GM19025 (cell line): ENCODE results near the gene CCDC88A.
"Not testable (repeated sequence)": the region's sequence is repeated elsewhere in the genome, so short reads cannot be mapped to it uniquely, and the experiment has no call there.

ENCODE experiments used
- ATAC-seq: cut with Tn5 transposase; IDR thresholded peaks from one replicate; pipeline ENCODE4 v1.9.1; 2021; ENCODE audit warnings: mild to moderate bottlenecking, low read depth, moderate library complexity; ENCODE audit not compliant: unreplicated experiment

Gene CCDC88A, protein sequence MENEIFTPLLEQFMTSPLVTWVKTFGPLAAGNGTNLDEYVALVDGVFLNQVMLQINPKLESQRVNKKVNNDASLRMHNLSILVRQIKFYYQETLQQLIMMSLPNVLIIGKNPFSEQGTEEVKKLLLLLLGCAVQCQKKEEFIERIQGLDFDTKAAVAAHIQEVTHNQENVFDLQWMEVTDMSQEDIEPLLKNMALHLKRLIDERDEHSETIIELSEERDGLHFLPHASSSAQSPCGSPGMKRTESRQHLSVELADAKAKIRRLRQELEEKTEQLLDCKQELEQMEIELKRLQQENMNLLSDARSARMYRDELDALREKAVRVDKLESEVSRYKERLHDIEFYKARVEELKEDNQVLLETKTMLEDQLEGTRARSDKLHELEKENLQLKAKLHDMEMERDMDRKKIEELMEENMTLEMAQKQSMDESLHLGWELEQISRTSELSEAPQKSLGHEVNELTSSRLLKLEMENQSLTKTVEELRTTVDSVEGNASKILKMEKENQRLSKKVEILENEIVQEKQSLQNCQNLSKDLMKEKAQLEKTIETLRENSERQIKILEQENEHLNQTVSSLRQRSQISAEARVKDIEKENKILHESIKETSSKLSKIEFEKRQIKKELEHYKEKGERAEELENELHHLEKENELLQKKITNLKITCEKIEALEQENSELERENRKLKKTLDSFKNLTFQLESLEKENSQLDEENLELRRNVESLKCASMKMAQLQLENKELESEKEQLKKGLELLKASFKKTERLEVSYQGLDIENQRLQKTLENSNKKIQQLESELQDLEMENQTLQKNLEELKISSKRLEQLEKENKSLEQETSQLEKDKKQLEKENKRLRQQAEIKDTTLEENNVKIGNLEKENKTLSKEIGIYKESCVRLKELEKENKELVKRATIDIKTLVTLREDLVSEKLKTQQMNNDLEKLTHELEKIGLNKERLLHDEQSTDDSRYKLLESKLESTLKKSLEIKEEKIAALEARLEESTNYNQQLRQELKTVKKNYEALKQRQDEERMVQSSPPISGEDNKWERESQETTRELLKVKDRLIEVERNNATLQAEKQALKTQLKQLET (N-terminal part only)

DNA sequence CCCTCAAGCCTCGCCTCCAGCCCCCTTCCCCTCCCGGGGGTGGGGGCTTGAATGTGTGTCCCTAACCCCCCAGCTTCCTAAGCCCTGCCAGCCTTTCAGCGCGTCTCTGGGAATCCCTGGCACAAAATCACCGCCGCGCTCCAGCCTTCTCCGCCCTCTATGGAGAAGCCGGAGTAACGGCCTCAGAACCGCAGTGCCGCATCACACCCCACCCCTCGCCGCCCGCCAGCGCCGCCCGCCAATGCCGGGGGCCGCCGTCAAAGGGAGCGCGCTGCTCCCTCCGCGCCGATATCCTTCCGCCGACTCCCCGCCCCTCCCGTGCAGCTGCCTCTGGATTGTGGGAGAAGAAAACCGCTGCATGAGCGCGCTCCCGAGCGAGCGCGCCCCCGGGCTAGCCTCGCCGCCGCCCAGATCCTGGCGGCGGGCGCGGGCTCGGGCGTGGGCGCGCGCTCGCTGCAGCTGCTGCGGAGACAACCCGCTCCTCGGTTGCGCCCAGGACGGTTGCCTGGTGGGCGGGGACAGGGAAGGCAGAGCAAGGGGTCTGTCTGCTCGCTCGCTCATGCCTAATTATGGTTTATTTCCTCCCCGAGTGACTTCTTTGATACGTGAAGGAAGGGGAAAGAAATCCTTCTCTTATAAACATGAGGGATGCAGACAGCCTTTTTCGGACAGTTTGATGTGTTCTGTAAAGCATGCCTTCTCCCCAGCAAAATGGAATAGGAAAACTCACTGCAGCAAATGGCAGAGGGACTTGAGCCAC, at the start of gene CCDC88A:
TSS of gene CCDC88A (minus strand) at position 178 of the 760 bp plus-strand sequence. CDS start 777 bp downstream, outside the sequence.
- ATAC-seq, result peak; percentile 78

- no peak for ATAC-seq
Observed at GRCh38 chr2:55461679-55462078, 42.0 kb upstream of the CCDC88A start.

DNA sequence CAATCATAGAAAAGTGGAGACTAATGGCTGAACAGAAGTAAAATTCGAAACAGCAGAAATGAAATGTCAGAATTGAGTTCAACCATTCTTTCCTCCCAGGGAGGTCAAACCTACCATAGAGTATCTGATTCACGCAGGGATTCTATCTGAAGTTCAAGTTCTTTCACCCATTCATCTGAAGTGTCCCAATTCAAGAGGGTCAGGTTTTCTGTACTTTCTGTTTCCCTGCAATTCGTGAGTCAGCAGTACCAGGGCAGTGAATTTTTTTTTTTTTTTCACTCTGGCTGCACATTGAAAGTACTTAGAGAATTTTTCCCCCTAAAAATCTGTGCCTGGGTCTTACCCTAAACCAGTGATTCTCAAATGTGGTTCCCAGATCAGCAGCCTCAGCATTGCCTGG, 40.9 kb upstream of the CCDC88A start:
- ATAC-seq, result no peak

DNA sequence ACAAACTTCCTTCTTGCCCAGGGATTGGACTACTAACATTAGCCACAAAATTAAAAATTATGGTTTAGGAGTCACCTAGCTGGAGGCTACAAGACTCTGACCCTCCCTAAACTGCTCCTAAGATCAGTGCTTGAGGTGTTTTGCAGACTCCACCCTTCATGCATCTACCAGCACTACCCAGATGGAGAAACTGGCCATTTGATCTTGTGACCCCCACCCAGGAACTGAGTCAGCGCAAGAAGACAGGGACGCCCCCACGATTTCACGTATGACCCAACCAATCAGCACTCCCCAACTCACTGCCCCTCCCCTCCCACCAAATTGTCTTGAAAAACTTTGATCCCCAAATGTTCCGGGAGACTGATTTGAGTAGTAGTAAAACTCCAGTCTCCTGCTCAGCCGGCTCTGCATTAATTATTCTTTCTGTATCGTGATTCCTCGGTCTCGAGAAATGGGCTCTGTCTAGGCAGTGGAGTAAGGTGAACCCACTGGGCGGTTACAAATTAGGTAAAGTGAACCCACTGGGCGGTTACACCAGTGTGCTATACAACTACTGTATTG, 40.1 kb upstream of the CCDC88A start:
- no peak for ATAC-seq

- no peak for ATAC-seq
Observed at GRCh38 chr2:55459279-55459678, 39.6 kb upstream of the CCDC88A start.

DNA sequence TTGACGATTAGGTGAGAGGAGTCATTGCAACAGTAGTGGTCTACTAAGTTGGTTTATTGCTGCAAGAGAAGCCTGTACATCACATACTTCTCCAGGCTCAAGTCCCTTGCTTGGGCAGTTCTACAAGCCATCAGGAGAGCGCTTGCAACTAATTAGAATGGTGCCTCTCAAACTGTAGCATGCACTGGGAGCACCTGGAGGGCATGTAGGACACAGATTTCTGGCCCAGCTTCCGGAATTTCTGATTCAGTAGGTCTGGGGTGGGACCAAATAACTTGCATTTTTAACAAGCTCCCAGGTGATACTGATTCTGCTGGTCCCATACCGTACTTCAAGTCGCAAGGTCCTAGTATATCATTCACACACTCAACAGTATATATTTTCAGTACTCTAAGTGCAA, 34.5 kb upstream of the CCDC88A start:
- ATAC-seq, result no peak

DNA sequence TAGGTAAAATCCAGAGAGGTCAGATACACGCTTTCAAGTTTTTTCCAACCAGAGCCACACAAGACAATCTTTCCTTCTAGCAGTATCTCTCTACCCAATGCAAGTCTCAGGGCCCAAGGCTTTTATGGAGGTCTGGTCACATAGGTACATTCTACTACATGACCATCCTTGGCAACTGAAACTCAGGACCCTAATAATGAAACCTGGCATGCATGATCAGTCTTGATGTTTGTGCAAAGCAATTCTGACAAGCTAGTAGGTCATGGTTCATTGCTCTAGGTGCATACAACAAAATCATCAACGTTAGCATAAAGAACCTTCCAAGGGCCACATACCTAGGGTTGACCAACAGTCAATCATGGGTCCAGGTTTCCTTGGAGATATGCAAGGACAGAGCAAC, 33.2 kb upstream of the CCDC88A start:
- ATAC-seq, result no peak

DNA sequence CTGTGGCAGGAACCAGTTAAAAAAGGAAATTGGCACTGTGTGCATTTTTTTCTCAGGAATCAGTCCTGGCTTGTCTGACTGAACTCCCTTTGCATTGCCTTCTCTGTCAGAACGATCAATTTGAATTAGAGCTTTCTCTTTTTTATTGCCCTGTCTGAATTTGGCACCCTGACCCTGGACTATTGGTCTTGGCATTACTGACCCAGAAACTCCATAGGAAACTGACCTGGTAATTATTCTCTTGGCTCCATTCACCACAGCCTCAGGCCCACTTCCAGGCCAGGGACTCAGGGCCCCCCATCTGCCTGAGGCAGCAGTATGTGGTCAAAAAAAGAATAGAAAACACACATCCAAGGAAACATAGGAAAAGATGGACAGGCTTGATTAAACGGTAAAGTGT, 32.0 kb upstream of the CCDC88A start:
- ATAC-seq, result no peak

- ATAC-seq, result not testable (repeated sequence)
Observed at GRCh38 chr2:55450014-55450413, 30.4 kb upstream of the CCDC88A start.

DNA sequence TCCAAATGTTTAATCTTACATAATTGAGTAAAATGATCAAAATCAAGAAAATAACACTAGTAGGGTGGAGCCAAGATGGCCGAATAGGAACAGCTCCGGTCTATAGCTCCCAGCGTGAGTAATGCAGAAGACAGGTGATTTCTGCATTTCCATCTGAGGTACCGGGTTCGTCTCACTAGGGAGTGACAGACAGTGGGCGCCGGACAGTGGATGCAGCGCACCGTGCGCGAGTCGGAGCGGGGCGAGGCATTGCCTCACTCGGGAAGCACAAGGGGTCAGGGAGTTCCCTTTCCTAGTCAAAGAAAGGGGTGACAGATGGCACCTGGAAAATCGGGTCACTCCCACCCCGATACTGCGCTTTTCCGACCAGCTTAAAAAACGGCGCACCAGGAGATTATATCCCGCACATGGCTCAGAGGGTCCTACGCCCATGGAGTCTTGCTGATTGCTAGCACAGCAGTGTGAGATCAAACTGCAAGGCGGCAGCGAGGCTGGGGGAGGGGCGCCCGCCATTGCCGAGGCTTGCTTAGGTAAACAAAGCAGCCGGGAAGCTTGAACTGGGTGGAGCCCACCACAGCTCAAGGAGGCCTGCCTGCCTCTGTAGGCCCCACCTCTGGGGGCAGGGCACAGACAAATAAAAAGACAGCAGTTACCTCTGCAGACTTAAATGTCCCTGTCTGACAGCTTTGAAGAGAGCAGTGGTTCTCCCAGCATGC, 22.5 kb upstream of the CCDC88A start:
- ATAC-seq, result not testable (repeated sequence)

DNA sequence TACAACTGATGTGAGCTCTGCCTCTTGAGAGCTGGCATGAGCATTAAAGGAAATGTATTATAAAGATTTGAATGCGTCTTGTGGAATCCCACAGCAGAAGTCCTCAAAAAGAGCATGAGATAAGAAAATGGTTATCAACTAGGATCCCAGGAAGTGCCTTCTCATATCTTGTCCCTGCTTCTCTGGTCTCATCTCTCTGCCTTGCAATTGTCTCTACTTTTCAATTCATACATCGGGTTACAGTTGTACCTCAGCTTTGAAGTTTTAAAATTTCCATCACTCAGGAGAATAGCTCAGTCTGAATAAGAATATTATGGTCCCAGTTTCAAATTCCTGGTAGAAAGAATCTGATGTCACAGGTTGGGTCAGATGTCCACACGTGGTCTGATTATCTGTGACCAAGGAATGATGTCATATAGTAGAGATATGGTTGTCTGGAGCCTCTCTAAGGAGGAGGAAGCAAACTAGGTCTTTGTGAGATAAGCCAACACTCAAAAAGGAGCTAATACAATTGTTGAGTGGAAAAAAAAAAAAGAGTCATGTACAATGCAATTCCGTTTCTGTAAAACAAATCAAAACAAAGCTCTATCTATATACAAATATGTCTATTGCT, 21.7 kb upstream of the CCDC88A start:
- no peak for ATAC-seq

GRCh38 chr2:55439101-55439397, 19.4 kb upstream of the CCDC88A start:
- ATAC-seq, result no peak

- ATAC-seq, result no peak
Observed at GRCh38 chr2:55438391-55439100, 18.9 kb upstream of the CCDC88A start.

- ATAC-seq, result no peak
Observed at GRCh38 chr2:55437515-55438390, 18.1 kb upstream of the CCDC88A start.

DNA sequence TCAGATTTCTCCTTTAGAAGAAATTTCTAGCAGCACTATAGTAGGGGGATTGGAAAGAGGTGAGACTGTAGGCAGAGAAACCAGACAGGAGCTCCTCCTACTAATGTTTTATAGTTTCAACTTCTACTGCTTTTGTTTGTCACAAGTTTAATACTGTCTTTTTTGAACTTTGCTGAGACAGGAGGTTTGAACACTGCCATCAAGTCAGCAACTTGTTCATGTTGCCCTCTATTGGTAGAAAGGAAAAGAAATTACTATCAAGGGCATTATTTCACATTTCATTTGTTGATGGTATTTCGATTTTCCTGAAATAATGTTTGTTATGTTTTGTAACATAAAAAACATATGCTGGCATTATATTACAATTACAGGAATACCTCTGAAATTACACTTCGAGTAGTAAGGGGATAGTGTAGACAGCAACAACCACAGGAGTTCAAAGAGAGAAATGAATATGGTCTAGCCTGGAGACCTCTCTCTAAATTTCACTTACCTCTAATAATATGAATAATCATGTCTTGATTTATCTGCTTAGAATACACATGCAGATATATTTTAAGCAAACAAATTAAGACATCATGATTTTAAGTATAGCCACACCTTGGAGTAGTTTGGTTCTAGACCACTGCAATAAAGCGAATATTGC, 12.4 kb upstream of the CCDC88A start:
- ATAC-seq, result no peak

DNA sequence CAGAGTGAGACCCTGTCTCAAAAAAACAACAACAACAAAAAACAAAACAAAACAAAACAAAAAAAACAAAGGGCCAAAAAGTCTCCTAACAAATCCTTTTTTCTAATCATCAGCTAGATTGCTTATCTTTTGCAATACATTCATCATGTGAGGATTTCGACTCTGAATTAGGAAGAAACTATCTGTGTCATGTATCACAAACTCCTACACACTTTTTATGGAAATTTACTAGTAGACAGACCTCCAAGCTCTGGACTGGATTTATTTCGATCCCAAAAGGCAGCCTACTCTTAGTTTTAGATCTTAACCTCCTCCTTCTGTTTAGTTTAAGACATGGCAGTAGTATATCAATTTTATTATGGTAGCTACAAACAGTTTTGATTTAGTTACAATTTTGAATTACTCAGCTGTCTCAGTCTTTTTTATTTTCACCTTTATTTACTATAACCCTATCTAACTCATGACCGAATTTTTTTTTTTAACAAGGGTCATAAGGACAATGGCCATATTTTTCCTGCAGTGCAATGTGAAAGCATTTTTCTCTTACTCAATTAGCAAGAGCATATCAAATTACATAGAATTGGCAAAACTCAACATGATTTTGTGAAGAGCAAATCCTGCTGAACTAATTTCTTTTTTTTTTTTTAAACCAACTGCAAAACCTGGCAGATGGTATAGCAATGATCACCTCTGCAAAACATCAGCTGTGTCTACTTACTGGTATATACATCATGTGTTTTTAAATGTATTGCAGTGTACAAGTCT, 10.7 kb upstream of the CCDC88A start:
- ATAC-seq, result no peak
